ENCODE results near the gene HPSE2. TPM values are rescaled to one million over a fixed set of nuclear protein-coding genes. Genes with fewer than 3 reads are reported as not detected.

The HPSE2 gene
- polyA plus RNA-seq, 1 of the 3 experiments (the other 2 are of a cell fraction) = not detected

- Histone ChIP-seq H3F3A (replicated peaks; ENCODE audit: insufficient read depth) (no peaks in the 10 kb centered on the region), H3K9me2 (0 out of 2 replicates have a peak, but pooled peaks cover 2% of the 10 kb centered on the region), H3K27ac (ENCODE audit: low read depth in 2 of 2, low read length in 1 of 2) (no peak overlapping the region), H3K27me3 (ENCODE audit: insufficient read depth) (no peaks in the 10 kb centered on the region), H2AFZ (ENCODE audit: low read depth) (no peak overlapping the region), H3K4me2 (no peak overlapping the region), H3K79me2 (ENCODE audit: insufficient read depth) (no peaks in the 10 kb centered on the region), H4K20me1 (ENCODE audit: insufficient read depth) (no peaks in the 10 kb centered on the region), H3K4me3 (ENCODE audit: low read depth in 2 of 2, low read length in 1 of 2) (no peak overlapping the region), H3K4me1 (ENCODE audit: control insufficient read depth in 1 of 2, insufficient read depth in 2 of 2, low read depth in 1 of 2, low read length in 1 of 2) (no peaks in the 10 kb centered on the region), H3K36me3 (replicated peaks in 1 of 2; ENCODE audit: control insufficient read depth in 1 of 2, insufficient read depth in 2 of 2, low read length in 1 of 2) (no peaks in the 10 kb centered on the region), H3K9ac (no peak overlapping the region), H3K9me3 (0 out of 2 replicates have a peak, but pooled peaks cover 5% of the 10 kb centered on the region)
- DNase-seq = no peak
- CTCF ChIA-PET = interaction anchor here (0.9 kb wide), 1 partner anchor 9 kb away, joined by 4 read pairs; no protein-coding TSS in a partner anchor
- POLR2A ChIA-PET = no interaction called here
- TF ChIP-seq REST (IDR thresholded peaks at IDR 0.05; ENCODE audit: low read depth, low read length) (no peak), MXI1 (IDR thresholded peaks at IDR 0.05; ENCODE audit: low read depth, low read length) (no peak), EP300 (IDR thresholded peaks at IDR 0.05; ENCODE audit: borderline replicate concordance in 1 of 2, low read depth in 1 of 2, low read length in 1 of 2) (no peak), FOXM1 (IDR thresholded peaks at IDR 0.05; ENCODE audit: low read depth) (no peak), TAF1 (IDR thresholded peaks at IDR 0.05; ENCODE audit: borderline replicate concordance, low read depth, low read length) (no peak), TCF12 (IDR thresholded peaks at IDR 0.05) (no peak), IRF3 (IDR thresholded peaks at IDR 0.05; ENCODE audit: low read depth, low read length) (no peak), GATA2 (CRISPR knock-in tag; IDR thresholded peaks at IDR 0.05) (no peak)
Observed at GRCh38 chr10:98967601-98968000, 268.1 kb downstream of the HPSE2 start.

- Histone ChIP-seq H3K9me3 (no peaks in the 10 kb centered on the region), H3K4me1 (ENCODE audit: control insufficient read depth in 1 of 2, insufficient read depth in 2 of 2, low read depth in 1 of 2, low read length in 1 of 2) (no peaks in the 10 kb centered on the region), H3K79me2 (ENCODE audit: insufficient read depth) (no peaks in the 10 kb centered on the region), H2AFZ (ENCODE audit: low read depth) (no peak overlapping the region), H3F3A (replicated peaks; ENCODE audit: insufficient read depth) (no peaks in the 10 kb centered on the region), H3K27ac (ENCODE audit: low read depth in 2 of 2, low read length in 1 of 2) (no peak overlapping the region), H3K27me3 (ENCODE audit: insufficient read depth) (no peaks in the 10 kb centered on the region), H4K20me1 (ENCODE audit: insufficient read depth) (no peaks in the 10 kb centered on the region), H3K36me3 (replicated peaks in 1 of 2; ENCODE audit: control insufficient read depth in 1 of 2, insufficient read depth in 2 of 2, low read length in 1 of 2) (no peaks in the 10 kb centered on the region), H3K9me2 (no peaks in the 10 kb centered on the region), H3K9ac (no peak overlapping the region), H3K4me2 (no peak overlapping the region), H3K4me3 (ENCODE audit: low read depth in 2 of 2, low read length in 1 of 2) (no peak overlapping the region)
- WGBS (ENCODE audit: low lambda C conversion rate) = 8% methylated on average over 2 of the region's 2 CpGs
- no peak for DNase-seq
- ChIA-PET POLR2A (no interaction called here), CTCF (no interaction called here)
- TF ChIP-seq USF1 (IDR thresholded peaks at IDR 0.05; ENCODE audit: borderline replicate concordance, low read depth) (no peak), MXI1 (IDR thresholded peaks at IDR 0.05; ENCODE audit: low read depth, low read length) (no peak), ZBTB33 (IDR thresholded peaks at IDR 0.05; ENCODE audit: borderline replicate concordance, low read depth) (no peak), GATA2 (CRISPR knock-in tag; IDR thresholded peaks at IDR 0.05) (no peak)
Observed at GRCh38 chr10:98963608-98964007, 272.0 kb downstream of the HPSE2 start.

Data from SK-N-SH (cell line).